ENCODE results near the gene CACNA1H.
"Not testable (repeated sequence)": the region's sequence is repeated elsewhere in the genome, so short reads cannot be mapped to it uniquely, and the experiment has no call there.

DNA sequence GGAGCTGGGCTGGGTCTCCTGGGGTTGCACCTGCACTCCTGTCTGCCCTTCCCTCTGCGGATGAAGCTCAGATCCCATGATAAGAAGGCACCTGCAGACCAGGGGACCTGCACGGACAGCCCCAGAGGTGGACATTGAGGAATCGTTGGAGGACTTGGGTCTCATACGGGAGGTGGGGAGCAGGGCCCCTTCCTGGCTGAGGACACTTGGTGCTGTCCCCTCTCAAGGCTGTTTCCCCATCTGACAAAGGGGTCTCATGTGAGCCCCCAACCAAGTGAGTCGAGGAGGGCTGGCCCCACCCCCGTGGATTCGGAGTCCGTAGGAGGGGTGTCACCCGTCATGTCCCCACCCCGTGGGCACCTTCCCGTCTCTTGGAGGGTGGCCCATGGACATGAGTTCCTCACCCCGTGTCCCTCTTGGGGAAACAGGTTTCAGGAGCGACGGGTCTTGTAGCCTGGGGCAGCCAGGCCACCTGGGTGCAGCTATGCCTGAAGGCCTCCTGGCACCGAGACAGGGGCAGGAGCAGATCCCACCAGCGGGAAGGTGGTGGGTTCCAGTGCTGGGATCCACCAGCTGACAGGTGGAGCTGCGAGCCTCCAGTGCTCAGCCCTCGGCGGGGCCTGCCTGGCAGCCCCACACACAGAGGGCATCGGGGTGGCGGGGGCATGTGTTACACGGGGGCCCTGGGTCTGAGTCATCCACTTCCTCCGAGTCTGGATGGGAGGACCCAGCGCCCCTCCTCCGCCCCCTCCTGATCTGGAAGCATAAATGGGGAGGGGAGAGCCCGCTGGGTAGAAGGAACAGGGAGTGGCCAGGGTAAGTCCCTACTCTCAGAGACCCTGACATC is 102.6 kb downstream of the CACNA1H start, which contains the start of gene TPSD1:
- TF ChIP-seq CTCF (IDR thresholded peaks at IDR 0.05); POLR2AphosphoS5 (IDR thresholded peaks at IDR 0.05; ENCODE audit: low read depth, low read length); REST (IDR thresholded peaks at IDR 0.05; ENCODE audit: insufficient read depth in 1 of 2, low read depth in 2 of 2, low read length in 1 of 2): not testable (repeated sequence)
